ENCODE data around the gene MFGE8.

The MFGE8 gene

GRCh38 chr15:88897456-88898194 lies 15.6 kb downstream of the MFGE8 start:
- peak; percentile 82 for DNase-seq

DNA sequence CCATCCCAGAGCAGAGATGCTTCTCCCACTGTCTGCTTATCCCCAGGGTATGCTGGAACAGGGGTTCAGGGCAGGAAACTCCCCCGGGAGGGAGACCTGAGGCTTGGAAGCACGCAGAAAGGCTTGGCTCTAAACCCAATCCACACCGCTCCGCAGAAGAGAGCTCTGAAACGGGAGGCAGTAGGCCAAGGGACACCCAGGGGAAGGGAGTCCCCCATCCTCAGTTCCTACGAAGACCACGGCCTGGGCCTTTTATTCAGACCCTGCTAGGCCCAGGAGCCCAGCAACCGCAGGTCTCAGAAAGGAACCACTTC lies 16.1 kb downstream of the MFGE8 start:
- DNase-seq, result no peak

DNA sequence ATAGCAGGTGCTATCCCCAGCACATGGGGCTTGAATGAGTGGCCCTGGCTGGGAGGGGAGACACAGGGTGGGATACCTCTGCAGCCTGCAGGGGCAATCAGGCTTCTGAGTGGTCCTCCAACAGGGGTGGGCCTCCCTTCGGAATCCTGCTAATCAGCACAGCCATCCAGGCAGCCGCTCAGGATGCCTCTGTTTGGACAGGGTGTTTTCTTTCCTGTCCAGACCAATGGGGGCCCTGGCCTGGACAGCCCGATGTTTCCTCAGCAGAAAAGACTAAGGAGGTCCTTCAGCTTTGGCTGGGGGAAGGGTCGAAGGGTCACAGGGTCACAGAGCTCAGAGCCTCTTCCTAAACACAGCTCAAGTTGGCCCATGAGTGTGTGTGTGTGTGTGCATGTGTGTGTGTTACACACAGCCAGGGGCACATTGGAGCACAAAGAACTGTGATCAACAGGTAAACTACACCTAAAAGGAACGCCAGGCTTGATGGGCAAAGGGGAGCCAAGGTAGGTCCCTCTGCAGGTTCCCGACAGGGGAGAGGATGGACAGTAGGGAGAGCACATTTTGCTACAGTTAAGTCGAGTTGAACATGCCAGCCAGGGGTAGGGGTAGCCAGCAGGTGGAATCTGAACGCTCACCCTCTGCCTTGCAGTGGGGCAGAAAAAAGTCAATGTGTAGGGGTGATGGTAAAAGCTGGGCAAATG lies 16.7 kb downstream of the MFGE8 start:
- no peak for DNase-seq

DNA sequence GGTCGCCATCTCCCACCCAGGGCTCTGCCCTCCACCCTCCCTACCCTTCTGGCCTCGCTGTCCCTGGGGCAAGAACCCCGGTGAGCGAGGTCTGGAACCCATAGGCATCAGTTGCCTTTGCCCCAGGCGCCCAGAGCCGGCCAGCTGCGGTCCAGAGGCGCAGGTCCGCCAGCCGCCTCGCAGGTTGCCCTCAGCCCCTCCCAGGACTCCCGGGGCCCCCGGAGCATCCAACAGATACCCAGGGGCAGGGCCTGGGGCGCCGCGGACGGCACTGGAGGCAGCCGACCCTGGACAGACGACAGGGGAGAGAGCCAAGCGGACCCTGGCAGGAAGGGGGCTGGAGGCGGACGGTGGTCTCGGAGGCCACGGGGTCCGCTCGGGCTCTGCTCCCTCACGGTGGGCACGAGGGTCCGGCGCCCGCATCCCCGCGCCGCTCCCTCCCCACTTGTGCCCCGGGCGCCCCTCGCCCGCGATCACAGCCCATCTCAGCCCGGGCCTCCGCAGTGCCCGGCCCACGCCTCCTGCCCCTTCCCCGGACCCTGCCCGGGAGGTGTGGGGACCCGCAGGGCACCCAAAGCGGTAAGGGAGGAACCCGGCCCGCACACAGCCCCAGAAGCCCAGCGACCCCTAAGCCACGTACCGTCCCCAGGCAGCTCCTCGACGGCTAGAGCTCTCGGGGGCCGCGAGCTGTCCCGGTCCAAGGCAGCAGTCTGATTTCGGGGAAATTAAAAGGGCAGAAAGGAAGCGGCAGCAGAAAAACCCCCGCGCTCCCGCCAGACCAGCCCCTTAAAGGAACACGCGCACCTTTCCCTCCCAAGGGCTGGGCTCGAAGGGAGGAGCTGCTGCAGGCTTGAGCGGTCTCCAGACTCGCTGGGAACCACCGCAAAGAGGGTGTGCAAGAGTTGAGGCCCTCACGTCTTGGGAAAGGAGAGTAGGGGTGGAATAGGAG lies 18.1 kb downstream of the MFGE8 start, which contains the start of gene HAPLN3:
Gene HAPLN3 (minus strand): TSS at position 726 of the 949 bp plus-strand sequence. CDS start 8,246 bp downstream, outside the sequence.
- peak; percentile 60 for DNase-seq

DNA sequence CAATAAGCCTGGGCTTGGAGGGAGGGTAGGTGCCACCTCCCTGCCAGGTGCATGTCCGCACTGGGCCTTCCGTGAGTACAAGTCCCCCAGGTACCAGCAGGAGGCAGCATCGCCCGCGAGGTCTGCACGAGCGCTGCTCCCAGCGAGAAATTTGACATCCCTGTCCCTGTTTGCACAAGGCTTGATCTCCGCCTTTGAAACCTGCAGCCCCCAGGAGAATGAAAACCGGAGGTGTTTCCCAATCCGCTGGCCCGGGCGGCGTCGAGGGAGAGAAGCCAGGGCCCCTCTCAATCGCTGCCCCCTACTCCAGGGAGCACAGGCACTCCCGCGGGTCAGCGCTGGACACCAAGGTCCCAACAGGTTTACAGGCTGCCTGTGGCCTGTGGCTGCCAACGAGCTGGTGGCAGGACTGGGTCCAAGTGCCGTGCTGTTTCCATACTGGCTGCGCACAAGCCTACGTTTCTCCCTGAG lies 18.8 kb downstream of the MFGE8 start:
- no peak for DNase-seq

- DNase-seq, result no peak
These were observed 21.5 kb downstream of the MFGE8 start for GRCh38 chr15:88891540-88892254.

DNA sequence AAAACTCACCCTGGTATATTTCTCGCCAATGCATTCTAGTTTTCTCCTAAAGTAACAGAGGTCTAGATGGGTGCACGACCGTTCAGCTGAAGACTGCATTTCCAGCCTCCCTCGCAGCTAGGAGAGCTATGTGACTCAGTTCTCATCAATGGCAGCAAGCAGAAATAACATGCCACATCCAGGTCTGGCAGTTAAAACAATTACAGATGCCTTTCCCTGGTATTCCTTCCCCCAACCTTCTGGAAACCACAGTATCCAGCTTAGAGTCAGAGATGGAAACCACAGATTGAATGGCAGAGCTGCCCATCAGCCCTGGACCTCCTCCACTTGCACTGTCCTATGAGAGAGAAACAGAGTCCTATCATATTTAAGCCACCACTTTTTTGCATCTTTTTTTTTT lies 22.7 kb downstream of the MFGE8 start:
- DNase-seq, result peak; percentile 48

- no peak for DNase-seq
These were observed 24.5 kb downstream of the MFGE8 start for GRCh38 chr15:88888719-88889118.

DNA sequence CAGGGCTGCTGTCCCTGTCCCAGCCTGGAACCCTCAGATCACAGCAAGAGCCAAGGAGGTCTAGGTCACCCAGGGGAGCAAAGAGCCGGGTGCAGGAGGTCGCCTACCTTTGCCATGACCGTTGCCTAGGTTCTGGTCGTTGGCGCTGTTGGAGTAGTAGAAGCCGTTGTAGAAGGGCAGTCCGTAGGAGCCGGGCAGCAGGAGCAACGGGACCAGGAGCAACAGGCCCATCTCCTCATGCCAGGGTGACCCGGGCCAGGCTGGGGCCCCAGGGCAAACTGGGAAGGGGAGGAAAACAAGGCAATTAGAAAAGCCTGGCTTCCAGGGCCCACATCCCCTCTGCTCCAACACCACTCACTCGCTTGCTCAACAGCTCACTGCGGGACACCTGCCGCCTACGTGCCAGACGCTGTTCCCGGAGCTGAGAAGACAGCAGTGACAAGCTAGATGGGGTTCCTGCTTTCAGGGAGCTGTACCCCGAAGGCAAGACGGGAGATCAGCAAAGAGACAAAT lies 26.1 kb downstream of the MFGE8 start:
- DNase-seq, result no peak

- peak; percentile 56 for DNase-seq
These were observed 30.4 kb downstream of the MFGE8 start for GRCh38 chr15:88882785-88883184.

GRCh38 chr15:88881775-88882174 lies 31.4 kb downstream of the MFGE8 start:
- no peak for DNase-seq

DNA sequence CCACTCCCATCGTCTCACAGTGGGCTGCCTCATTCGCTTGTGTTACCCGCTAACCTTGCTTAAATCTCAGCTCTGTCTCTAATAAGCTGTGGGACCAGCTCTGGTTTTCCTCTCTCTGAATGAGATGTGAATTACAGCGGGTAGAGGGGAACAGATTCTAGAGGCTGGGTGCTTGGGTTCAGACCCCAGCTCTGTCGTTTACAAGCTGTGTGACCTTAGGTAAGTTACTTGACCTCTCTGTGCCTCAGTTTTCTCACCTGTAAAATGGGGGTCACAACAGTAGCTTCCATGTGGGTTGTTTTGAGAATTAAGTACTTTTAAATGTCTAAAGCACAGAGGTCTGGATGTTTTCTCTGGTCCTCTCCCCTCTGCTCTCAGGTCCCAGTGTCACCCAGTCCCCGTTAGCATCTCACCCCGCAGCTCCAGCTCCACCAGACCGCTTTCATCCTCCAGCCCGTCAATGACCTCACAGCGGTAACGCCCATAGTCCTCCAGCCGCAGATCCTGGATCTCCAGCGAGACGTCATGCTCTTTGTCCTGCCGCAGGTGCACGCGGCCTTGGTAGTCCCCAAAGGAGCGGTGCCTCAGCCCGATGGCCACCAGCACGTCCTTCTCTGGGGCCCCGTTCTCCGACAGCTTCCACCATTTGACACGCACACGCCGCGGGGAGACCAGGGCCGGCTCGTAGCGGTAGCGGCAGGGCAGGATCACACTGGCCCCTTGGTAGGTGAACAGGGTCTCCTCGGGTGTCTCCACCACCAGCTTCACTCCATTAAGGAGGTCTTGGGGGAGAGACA lies 32.0 kb downstream of the MFGE8 start:
- DNase-seq, result no peak

DNA sequence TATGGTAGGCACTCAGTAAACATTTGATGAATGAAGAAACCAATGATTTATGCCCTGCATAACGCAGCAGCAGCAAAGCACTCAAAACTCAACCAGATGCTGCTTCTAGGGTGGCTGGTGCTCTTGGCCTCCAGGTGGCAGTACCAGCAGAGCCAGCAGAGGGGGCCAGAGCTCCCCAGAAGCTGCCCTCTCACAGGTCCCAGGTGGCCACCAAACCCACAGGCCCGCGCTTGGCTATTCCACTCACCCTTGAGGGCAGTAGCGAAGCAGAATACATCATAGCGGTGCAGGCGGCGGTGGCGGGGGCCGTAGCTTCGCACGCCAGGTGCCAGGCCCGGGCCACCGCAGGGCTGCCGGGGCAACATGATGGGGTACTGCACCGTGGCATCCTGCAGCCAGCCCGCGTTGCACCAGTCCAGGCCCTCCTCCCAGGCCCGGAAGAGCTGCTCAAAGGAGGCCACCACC lies 34.4 kb downstream of the MFGE8 start:
- DNase-seq, result peak; percentile 52

GRCh38 chr15:88877906-88878305 lies 35.3 kb downstream of the MFGE8 start:
- no peak for DNase-seq

- DNase-seq, result no peak
These were observed 35.8 kb downstream of the MFGE8 start for GRCh38 chr15:88877415-88877814.

DNA sequence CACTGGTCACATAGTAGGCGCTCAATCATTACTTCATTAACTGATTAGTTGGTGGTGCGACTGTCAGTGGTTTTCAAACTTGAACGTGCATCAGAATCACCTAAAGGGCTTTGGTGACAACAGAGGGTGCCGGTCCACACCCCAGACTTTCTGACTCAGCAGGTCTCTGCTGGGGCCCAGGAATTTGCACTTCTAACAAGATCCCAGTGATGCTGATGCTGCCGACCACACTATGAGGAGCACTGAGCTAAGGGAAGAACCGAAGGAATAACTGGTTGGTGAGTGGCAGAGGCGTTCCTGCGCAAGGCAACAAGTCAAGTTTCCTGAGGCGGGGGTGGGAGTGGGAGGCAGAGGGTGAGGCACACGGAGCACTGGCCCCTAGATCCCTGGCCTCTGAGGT lies 36.6 kb downstream of the MFGE8 start:
- no peak for DNase-seq

DNA sequence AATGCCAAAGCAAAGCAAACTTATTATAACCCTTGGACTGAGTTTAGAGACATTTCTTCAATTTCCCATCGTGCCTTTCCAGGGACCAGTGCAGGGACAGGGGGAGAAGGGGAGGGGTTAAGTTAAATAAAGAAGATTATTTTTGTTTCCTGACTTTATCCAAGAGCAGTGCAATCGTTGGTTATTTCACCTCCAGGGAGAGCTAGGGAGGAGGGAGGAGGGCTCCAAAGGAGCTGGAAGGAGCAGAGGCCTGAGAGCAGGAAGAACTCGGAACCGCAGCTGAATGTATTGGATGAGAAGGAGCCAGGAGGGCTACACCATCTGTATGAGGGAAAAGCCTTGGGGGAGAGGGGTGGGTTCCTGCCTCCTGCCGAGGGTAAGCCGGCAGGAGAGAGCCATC lies 38.5 kb downstream of the MFGE8 start:
- no peak for DNase-seq

DNA sequence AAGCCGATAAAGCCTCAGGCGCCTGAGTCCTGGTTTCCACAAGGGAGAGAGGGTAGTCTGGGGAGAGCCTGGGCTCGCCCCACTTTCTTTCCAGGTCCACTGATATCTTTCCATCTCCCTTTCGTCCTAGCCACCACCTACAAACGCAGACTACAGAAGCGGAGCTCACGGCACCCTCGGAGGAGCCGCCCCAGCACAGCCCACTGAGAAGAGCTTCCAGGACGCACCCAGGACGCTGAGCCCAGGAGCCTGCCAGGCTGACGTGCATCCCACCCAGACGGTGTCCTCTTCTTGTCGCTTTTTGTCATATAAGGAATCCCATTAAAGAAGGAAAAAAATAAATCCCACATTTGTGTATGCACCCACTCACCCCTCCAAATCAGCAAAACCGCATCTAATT lies 38.9 kb downstream of the MFGE8 start:
- no peak for DNase-seq

GRCh38 chr15:88873786-88874185 lies 39.4 kb downstream of the MFGE8 start:
- DNase-seq, result no peak

DNA sequence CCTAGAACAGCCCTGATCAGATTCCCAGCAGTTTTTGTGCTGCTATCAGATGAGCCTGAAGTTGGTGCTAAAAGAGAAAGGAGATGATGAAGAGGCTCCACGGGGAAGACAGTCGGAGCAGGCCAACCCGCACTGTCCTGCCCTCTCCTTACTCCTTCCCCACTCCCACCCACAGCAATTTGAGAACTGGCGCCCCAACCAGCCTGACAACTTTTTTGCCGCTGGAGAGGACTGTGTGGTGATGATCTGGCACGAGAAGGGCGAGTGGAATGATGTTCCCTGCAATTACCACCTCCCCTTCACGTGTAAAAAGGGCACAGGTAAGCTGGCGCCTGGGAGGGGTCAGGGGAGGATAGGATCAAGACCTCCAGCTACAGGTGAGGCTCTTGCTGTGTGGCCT lies 40.5 kb downstream of the MFGE8 start:
- no peak for DNase-seq

GRCh38 chr15:88872106-88872505 lies 41.1 kb downstream of the MFGE8 start:
- DNase-seq, result no peak

Data from EL (cell line).